Measurements from ENCODE around the gene ADAM10. TPM values are rescaled to one million over a fixed set of nuclear protein-coding genes. Genes with fewer than 3 reads are reported as not detected.

The ADAM10 gene
- polyA plus RNA-seq, 1 of the 3 experiments (the other 2 are of a cell fraction): 83.5 TPM

DNA sequence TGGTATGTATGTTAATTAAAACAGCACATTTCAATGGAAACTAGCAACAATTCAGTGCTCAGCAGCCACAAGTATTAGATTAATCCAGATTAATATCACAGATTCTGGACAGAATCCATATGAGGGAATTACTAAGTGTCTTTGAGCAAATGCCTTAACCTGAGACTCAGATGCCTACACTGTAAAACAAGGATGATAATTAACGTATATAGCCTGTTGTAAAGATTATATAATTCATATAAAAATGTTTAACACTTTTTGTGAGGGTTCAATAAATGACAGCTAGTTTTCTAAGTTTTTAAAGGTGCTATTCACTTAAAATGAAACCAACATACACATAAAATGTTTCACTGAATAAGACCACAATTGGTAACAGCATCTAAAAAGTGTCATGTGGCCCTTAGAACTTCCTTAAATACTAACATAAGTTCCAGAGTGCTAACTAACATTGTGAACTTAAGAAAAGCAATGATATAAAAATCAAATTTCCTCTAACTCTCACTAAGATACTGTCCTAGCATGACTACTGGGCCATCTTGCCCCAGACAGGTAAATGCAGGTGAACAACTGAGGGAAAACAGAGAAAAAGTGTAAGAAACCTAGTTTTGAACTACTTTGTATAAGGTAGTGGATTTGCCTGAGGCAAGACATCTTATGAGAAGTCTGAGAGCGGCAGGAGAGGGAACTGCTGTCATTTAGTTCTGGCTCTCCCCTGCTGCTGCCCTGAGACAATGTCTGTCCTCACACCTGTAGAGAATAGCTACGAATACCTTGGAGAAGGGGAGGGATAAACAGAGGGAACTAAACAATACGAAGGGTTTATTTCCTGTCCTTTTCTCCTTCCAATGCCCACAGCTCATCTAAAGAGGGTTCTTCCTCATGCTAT, 151.3 kb downstream of the ADAM10 start:
- Histone ChIP-seq H3F3A (replicated peaks; ENCODE audit: insufficient read depth) (peaks cover 13% of the 10 kb centered on the region), H3K79me2 (ENCODE audit: insufficient read depth) (no peaks in the 10 kb centered on the region), H3K27ac (ENCODE audit: low read depth in 2 of 2, low read length in 1 of 2) (no peak overlapping the region), H3K9ac (no peak overlapping the region), H3K9me3 (no peaks in the 10 kb centered on the region), H3K36me3 (replicated peaks in 1 of 2; ENCODE audit: control insufficient read depth in 1 of 2, insufficient read depth in 2 of 2, low read length in 1 of 2) (peaks cover 29 to 53% of the 10 kb centered on the region in 2 experiments), H3K4me1 (ENCODE audit: control insufficient read depth in 1 of 2, insufficient read depth in 2 of 2, low read depth in 1 of 2, low read length in 1 of 2) (no peaks in the 10 kb centered on the region; a peak in 1 of 4 replicates), H2AFZ (ENCODE audit: low read depth) (no peak overlapping the region), H3K4me2 (no peak overlapping the region), H4K20me1 (ENCODE audit: insufficient read depth) (no peaks in the 10 kb centered on the region), H3K4me3 (ENCODE audit: low read depth in 2 of 2, low read length in 1 of 2) (no peak overlapping the region), H3K27me3 (ENCODE audit: insufficient read depth) (no peaks in the 10 kb centered on the region), H3K9me2 (no peaks in the 10 kb centered on the region)
- 95% methylated on average over 4 of the region's 4 CpGs for WGBS (ENCODE audit: low lambda C conversion rate)
- DNase-seq: no peak
- CTCF ChIA-PET: interaction anchor here (1.2 kb wide), 1 partner anchor 23 kb away, joined by 3 read pairs; no protein-coding TSS in a partner anchor
- TF ChIP-seq, protein P1, sequence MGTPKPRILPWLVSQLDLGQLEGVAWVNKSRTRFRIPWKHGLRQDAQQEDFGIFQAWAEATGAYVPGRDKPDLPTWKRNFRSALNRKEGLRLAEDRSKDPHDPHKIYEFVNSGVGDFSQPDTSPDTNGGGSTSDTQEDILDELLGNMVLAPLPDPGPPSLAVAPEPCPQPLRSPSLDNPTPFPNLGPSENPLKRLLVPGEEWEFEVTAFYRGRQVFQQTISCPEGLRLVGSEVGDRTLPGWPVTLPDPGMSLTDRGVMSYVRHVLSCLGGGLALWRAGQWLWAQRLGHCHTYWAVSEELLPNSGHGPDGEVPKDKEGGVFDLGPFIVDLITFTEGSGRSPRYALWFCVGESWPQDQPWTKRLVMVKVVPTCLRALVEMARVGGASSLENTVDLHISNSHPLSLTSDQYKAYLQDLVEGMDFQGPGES (IDR thresholded peaks at IDR 0.05; ENCODE audit: low read depth, low read length): no peak
- TF ChIP-seq, protein P2, sequence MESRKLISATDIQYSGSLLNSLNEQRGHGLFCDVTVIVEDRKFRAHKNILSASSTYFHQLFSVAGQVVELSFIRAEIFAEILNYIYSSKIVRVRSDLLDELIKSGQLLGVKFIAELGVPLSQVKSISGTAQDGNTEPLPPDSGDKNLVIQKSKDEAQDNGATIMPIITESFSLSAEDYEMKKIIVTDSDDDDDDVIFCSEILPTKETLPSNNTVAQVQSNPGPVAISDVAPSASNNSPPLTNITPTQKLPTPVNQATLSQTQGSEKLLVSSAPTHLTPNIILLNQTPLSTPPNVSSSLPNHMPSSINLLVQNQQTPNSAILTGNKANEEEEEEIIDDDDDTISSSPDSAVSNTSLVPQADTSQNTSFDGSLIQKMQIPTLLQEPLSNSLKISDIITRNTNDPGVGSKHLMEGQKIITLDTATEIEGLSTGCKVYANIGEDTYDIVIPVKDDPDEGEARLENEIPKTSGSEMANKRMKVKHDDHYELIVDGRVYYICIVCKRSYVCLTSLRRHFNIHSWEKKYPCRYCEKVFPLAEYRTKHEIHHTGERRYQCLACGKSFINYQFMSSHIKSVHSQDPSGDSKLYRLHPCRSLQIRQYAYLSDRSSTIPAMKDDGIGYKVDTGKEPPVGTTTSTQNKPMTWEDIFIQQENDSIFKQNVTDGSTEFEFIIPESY (IDR thresholded peaks at IDR 0.05; ENCODE audit: borderline replicate concordance, low read depth): no peak
- TF ChIP-seq POLR2AphosphoS5 (IDR thresholded peaks at IDR 0.05; ENCODE audit: low read depth, low read length) (no peak), MEF2A (IDR thresholded peaks at IDR 0.05; ENCODE audit: borderline replicate concordance, low read depth) (no peak)
- POLR2A ChIA-PET: no interaction called here

DNA sequence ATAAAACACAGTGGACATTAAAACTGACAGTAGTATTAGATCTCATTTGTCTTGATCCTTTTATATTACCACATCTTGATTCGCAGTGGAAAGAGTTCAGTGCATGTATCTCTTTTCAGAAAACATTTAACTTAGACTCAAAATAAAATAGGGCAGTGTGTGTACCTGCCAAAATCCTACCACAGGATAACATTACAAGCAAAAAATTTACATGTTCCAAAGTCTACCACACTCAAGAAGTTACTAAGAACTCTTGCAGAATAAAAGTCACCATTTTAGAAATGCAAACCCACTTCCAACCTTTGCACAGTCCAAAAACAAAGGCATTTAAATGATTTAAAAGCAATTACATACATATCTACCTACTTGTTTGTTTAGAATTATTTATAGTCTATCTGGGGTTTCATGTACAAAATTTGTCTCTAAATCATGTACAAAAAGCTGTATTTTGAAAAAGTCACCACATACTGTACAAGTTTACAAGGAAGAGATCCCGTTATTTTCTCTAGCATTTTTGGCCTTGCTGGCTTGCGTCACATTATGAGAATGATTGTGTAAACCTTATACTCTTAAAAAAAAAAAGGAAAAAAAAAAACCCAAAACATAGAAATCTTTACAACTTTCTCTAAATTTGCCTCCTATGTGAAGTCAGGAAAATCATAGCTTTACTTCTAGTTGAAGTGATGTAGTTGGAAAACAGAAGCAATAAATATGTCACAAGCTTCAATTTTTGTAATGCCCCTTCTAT, 153.8 kb downstream of the ADAM10 start:
- no peaks in the 10 kb centered on the region for H3K9me2 ChIP-seq
- H3K9ac ChIP-seq: no peak overlapping the region
- POLR2A ChIA-PET: no interaction called here
- no peaks in the 10 kb centered on the region for H3K27me3 ChIP-seq (ENCODE audit: insufficient read depth)
- CTCF ChIA-PET: no interaction called here
- H3F3A ChIP-seq (replicated peaks; ENCODE audit: insufficient read depth): peaks cover 9% of the 10 kb centered on the region
- no peak for DNase-seq
- no peak overlapping the region for H2AFZ ChIP-seq (ENCODE audit: low read depth)
- H3K4me1 ChIP-seq (ENCODE audit: control insufficient read depth in 1 of 2, insufficient read depth in 2 of 2, low read depth in 1 of 2, low read length in 1 of 2): no peaks in the 10 kb centered on the region; a peak in 1 of 4 replicates
- 92% methylated on average over 3 of the region's 3 CpGs for WGBS (ENCODE audit: low lambda C conversion rate)
- H3K79me2 ChIP-seq (ENCODE audit: insufficient read depth): no peaks in the 10 kb centered on the region
- H4K20me1 ChIP-seq (ENCODE audit: insufficient read depth): no peaks in the 10 kb centered on the region
- H3K36me3 ChIP-seq (replicated peaks in 1 of 2; ENCODE audit: control insufficient read depth in 1 of 2, insufficient read depth in 2 of 2, low read length in 1 of 2): peaks cover 25 to 31% of the 10 kb centered on the region in 2 experiments
- no peak overlapping the region for H3K4me3 ChIP-seq (ENCODE audit: low read depth in 2 of 2, low read length in 1 of 2)
- no peaks in the 10 kb centered on the region for H3K9me3 ChIP-seq
- no peak overlapping the region for H3K4me2 ChIP-seq
- no peak overlapping the region for H3K27ac ChIP-seq (ENCODE audit: low read depth in 2 of 2, low read length in 1 of 2)
- TF ChIP-seq FOXJ3 (CRISPR knock-in tag; IDR thresholded peaks at IDR 0.05): no peak
- TF ChIP-seq RXRA (IDR thresholded peaks at IDR 0.05; ENCODE audit: borderline replicate concordance, low read depth): no peak
- no peak for TF ChIP-seq FOXM1 (IDR thresholded peaks at IDR 0.05; ENCODE audit: low read depth)
- no peak for TF ChIP-seq NRF1 (IDR thresholded peaks at IDR 0.05; ENCODE audit: low read depth, low read length)
- TF ChIP-seq, protein P3, sequence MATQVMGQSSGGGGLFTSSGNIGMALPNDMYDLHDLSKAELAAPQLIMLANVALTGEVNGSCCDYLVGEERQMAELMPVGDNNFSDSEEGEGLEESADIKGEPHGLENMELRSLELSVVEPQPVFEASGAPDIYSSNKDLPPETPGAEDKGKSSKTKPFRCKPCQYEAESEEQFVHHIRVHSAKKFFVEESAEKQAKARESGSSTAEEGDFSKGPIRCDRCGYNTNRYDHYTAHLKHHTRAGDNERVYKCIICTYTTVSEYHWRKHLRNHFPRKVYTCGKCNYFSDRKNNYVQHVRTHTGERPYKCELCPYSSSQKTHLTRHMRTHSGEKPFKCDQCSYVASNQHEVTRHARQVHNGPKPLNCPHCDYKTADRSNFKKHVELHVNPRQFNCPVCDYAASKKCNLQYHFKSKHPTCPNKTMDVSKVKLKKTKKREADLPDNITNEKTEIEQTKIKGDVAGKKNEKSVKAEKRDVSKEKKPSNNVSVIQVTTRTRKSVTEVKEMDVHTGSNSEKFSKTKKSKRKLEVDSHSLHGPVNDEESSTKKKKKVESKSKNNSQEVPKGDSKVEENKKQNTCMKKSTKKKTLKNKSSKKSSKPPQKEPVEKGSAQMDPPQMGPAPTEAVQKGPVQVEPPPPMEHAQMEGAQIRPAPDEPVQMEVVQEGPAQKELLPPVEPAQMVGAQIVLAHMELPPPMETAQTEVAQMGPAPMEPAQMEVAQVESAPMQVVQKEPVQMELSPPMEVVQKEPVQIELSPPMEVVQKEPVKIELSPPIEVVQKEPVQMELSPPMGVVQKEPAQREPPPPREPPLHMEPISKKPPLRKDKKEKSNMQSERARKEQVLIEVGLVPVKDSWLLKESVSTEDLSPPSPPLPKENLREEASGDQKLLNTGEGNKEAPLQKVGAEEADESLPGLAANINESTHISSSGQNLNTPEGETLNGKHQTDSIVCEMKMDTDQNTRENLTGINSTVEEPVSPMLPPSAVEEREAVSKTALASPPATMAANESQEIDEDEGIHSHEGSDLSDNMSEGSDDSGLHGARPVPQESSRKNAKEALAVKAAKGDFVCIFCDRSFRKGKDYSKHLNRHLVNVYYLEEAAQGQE (IDR thresholded peaks at IDR 0.05; ENCODE audit: low read depth, low read length): no peak
- no peak for TF ChIP-seq POLR2AphosphoS5 (IDR thresholded peaks at IDR 0.05; ENCODE audit: low read depth, low read length)
- TF ChIP-seq, protein P4, sequence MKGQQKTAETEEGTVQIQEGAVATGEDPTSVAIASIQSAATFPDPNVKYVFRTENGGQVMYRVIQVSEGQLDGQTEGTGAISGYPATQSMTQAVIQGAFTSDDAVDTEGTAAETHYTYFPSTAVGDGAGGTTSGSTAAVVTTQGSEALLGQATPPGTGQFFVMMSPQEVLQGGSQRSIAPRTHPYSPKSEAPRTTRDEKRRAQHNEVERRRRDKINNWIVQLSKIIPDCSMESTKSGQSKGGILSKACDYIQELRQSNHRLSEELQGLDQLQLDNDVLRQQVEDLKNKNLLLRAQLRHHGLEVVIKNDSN (IDR thresholded peaks at IDR 0.05; ENCODE audit: borderline replicate concordance, low read depth): no peak
- TF ChIP-seq, protein P1 (IDR thresholded peaks at IDR 0.05; ENCODE audit: low read depth, low read length): no peak
- TF ChIP-seq YY1 (IDR thresholded peaks at IDR 0.05; ENCODE audit: low read depth): no peak
- TF ChIP-seq CHD2 (IDR thresholded peaks at IDR 0.05; ENCODE audit: low read length, partially characterized antibody): no peak
- no peak for TF ChIP-seq MXI1 (IDR thresholded peaks at IDR 0.05; ENCODE audit: low read depth, low read length)

All from SK-N-SH (cell line).